Hepatocyte (in vitro differentiated cells): ENCODE measurements around the gene LIN9. TPM values are rescaled to one million over a fixed set of nuclear protein-coding genes. Genes with fewer than 3 reads are reported as not detected.
A peak's percentile ranks its signal among the peaks of the same experiment; 100 is the strongest.

Experiments used
- DNase-seq: peaks from one replicate; pipeline ENCODE4 v3.0.0-alpha.2; 2016; ENCODE audit warnings: low spot score
- H2AFZ ChIP-seq: fragments of 200-600 bp; sonication (generic); 2 replicates; pipeline ENCODE4 v1.6.0; 2016; ENCODE audit warnings: antibody characterized with exemption, mild to moderate bottlenecking
- H3K27ac ChIP-seq: fragments of 200-600 bp; sonication (generic); 2 replicates; pipeline ENCODE4 v1.5.1; 2016; ENCODE audit warnings: mild to moderate bottlenecking
- H3K27me3 ChIP-seq: fragments of 200-600 bp; sonication (generic); 2 replicates; pipeline ENCODE4 v1.6.1; 2016
- H3K36me3 ChIP-seq: fragments of 200-600 bp; sonication (generic); replicated peaks from 2 replicates; pipeline ENCODE4 v1.5.1; 2016; ENCODE audit warnings: low read depth; ENCODE audit not compliant: insufficient read depth
- H3K4me1 ChIP-seq: fragments of 200-600 bp; sonication (generic); 2 replicates; pipeline ENCODE4 v1.5.1; 2016; ENCODE audit warnings: mild to moderate bottlenecking, moderate library complexity; ENCODE audit not compliant: insufficient read depth
- H3K4me2 ChIP-seq: fragments of 200-600 bp; sonication (generic); 2 replicates; pipeline ENCODE4 v1.6.0; 2016
- H3K4me3 ChIP-seq: fragments of 200-600 bp; sonication (generic); 2 replicates; pipeline ENCODE4 v1.5.1; 2016; ENCODE audit warnings: mild to moderate bottlenecking
- H3K79me2 ChIP-seq: fragments of 200-600 bp; sonication (generic); 2 replicates; pipeline ENCODE4 v1.6.0; 2017; ENCODE audit warnings: mild to moderate bottlenecking
- H3K9me2 ChIP-seq: fragments of 200-600 bp; sonication (generic); replicated peaks from 2 replicates; pipeline ENCODE4 v1.6.0; 2017; ENCODE audit warnings: mild to moderate bottlenecking; ENCODE audit not compliant: insufficient read depth
- H3K9me3 ChIP-seq: fragments of 200-600 bp; sonication (generic); 2 replicates; pipeline ENCODE4 v1.5.1; 2016; ENCODE audit warnings: low read depth, mild to moderate bottlenecking
- H4K20me1 ChIP-seq: fragments of 200-600 bp; sonication (generic); 2 replicates; pipeline ENCODE4 v1.6.0; 2016; ENCODE audit warnings: mild to moderate bottlenecking; ENCODE audit not compliant: insufficient read depth, poor library complexity, severe bottlenecking
- CTCF ChIP-seq: fragments of 200-600 bp; sonication (generic); IDR thresholded peaks from 2 replicates; pipeline ENCODE4 v1.5.1; 2016; ENCODE audit warnings: antibody characterized with exemption, mild to moderate bottlenecking; ENCODE audit not compliant: poor library complexity
- EZH2 ChIP-seq: fragments of 200-600 bp; sonication (generic); IDR thresholded peaks from 2 replicates; pipeline ENCODE4 v1.6.1; 2016; ENCODE audit warnings: antibody characterized with exemption, mild to moderate bottlenecking, borderline replicate concordance
- EZH2phosphoT487 ChIP-seq: fragments of 200-600 bp; sonication (generic); IDR thresholded peaks from one replicate; pipeline ENCODE4 v1.6.1; 2018; ENCODE audit warnings: antibody characterized with exemption, mild to moderate bottlenecking, low read depth, moderate library complexity; ENCODE audit not compliant: unreplicated experiment, severe bottlenecking
- WGBS: methylation state at CpG from one replicate; pipeline ENCODE4 v1.1.6; 2016; ENCODE audit warnings: low lambda C conversion rate; ENCODE audit errors: missing lambda C conversion rate; 5-methylcytosine and 5-hydroxymethylcytosine counted together
- polyA plus RNA-seq: library from polyadenylated mRNA; unstranded; fragments of >200 nt; fragmentation: Nextera tagmentation; extraction: Ambion mirVana; gene quantifications from 2 replicates; pipeline ENCODE4 v1.2.1, GENCODE V29; 2016
- total RNA-seq: library from RNA; depleted of rRNA; stranded (reverse); fragments of >200 nt; gene quantifications from 2 replicates; pipeline ENCODE4 v1.2.3, GENCODE V29; 2014

The LIN9 gene
- total and polyA plus RNA-seq, 2 experiments from 2014 or later: 2.9 to 6.2 TPM

GRCh38 chr1:226217273-226217672 lies 91.7 kb downstream of the LIN9 start:
- H3K27me3 ChIP-seq: no peaks in the 10 kb centered on the region
- no peaks in the 10 kb centered on the region for H3K36me3 ChIP-seq
- no peaks in the 10 kb centered on the region for H3K9me2 ChIP-seq
- TF ChIP-seq EZH2 (no peak), CTCF (no peak), EZH2phosphoT487 (no peak)
- DNase-seq: peak; percentile 38
- no peaks in the 10 kb centered on the region for H4K20me1 ChIP-seq
- H3K9me3 ChIP-seq: no peaks in the 10 kb centered on the region
- H3K4me2 ChIP-seq: no peak overlapping the region
- H3K79me2 ChIP-seq: no peaks in the 10 kb centered on the region
- H2AFZ ChIP-seq: no peak overlapping the region
- no peak overlapping the region for H3K27ac ChIP-seq
- WGBS: 67% methylated on average over 10 of the region's 10 CpGs
- H3K4me3 ChIP-seq: no peak overlapping the region
- H3K4me1 ChIP-seq: no peaks in the 10 kb centered on the region

- H3K36me3 ChIP-seq: no peaks in the 10 kb centered on the region
- H3K27ac ChIP-seq: no peak overlapping the region
- H4K20me1 ChIP-seq: no peaks in the 10 kb centered on the region
- H3K4me2 ChIP-seq: no peak overlapping the region
- TF ChIP-seq CTCF (no peak), EZH2phosphoT487 (no peak)
- WGBS: 52% methylated on average over 5 of the region's 5 CpGs
- no peaks in the 10 kb centered on the region for H3K27me3 ChIP-seq
- no peak for DNase-seq
- no peak overlapping the region for H3K4me3 ChIP-seq
- H3K9me2 ChIP-seq: no peaks in the 10 kb centered on the region
- H2AFZ ChIP-seq: no peak overlapping the region
- H3K9me3 ChIP-seq: no peaks in the 10 kb centered on the region
- H3K4me1 ChIP-seq: no peaks in the 10 kb centered on the region
- no peaks in the 10 kb centered on the region for H3K79me2 ChIP-seq
Observed at GRCh38 chr1:226216056-226216455, 92.9 kb downstream of the LIN9 start.

GRCh38 chr1:226215239-226215638 lies 93.7 kb downstream of the LIN9 start:
- no peak overlapping the region for H3K27ac ChIP-seq
- WGBS: 66% methylated on average over 5 of the region's 5 CpGs
- H3K4me2 ChIP-seq: no peak overlapping the region

More at GRCh38 chr1:226215239-226215638, 93.7 kb downstream of the LIN9 start:
- no peak overlapping the region for H3K4me3 ChIP-seq
- no peaks in the 10 kb centered on the region for H3K36me3 ChIP-seq
- no peak for DNase-seq
- no peaks in the 10 kb centered on the region for H3K4me1 ChIP-seq
- no peaks in the 10 kb centered on the region for H3K9me2 ChIP-seq
- TF ChIP-seq EZH2phosphoT487 (no peak), EZH2 (no peak), CTCF (no peak)
- H4K20me1 ChIP-seq: no peaks in the 10 kb centered on the region
- H3K27me3 ChIP-seq: no peaks in the 10 kb centered on the region
- no peaks in the 10 kb centered on the region for H3K9me3 ChIP-seq
- no peaks in the 10 kb centered on the region for H3K79me2 ChIP-seq
- H2AFZ ChIP-seq: no peak overlapping the region
